BE2C (cell line): ENCODE data around the gene TSPOAP1.

Experiments used
- DNase-seq: peaks from one replicate; pipeline ENCODE4 v3.0.0-alpha.2; 2020
- H3K27me3 ChIP-seq: fragments of 250-450 bp; sonication (Bioruptor Pico); 2 replicates; pipeline ENCODE4 v1.5.1; 2020; ENCODE audit warnings: mild to moderate bottlenecking
- H3K36me3 ChIP-seq: fragments of 250-450 bp; sonication (Bioruptor Pico); 2 replicates; pipeline ENCODE4 v1.5.1; 2020; ENCODE audit warnings: mild to moderate bottlenecking
- H3K4me1 ChIP-seq: fragments of 250-450 bp; sonication (Bioruptor Pico); 2 replicates; pipeline ENCODE4 v1.5.1; 2020
- H3K4me3 ChIP-seq: 2 replicates; pipeline ENCODE4 v1.5.1; 2011; ENCODE audit warnings: low read depth, low read length
- H3K9me3 ChIP-seq: fragments of 250-450 bp; sonication (Bioruptor Pico); 2 replicates; pipeline ENCODE4 v1.5.1; 2020
- TF ChIP-seq, protein P1 (sequence below): IDR thresholded peaks from 2 replicates; pipeline ENCODE4 v1.5.1; 2012; ENCODE audit warnings: mild to moderate bottlenecking, low read depth, low read length

TSPOAP1 gene

DNA sequence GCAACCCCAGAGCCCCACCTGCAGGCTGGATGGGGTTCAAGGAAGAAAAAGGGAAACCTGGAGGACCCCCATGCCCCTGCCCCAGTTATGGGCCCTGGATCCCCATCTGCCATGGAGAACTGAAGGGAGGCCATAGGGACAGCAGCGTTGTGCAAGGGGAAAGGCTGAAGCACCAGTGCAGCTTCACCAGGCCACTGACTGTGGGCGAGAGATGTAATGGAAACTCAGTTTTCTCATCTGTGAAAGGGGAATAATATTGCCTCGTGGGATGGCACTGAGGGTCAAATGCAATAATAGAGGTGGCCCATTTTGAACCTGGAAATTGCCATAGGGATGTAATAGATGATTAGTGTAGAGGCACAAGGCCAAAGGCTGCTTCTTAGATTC, 9.9 kb upstream of the TSPOAP1 start:
- DNase-seq, result no peak
- H3K4me3 ChIP-seq, result no peak overlapping the region

DNA sequence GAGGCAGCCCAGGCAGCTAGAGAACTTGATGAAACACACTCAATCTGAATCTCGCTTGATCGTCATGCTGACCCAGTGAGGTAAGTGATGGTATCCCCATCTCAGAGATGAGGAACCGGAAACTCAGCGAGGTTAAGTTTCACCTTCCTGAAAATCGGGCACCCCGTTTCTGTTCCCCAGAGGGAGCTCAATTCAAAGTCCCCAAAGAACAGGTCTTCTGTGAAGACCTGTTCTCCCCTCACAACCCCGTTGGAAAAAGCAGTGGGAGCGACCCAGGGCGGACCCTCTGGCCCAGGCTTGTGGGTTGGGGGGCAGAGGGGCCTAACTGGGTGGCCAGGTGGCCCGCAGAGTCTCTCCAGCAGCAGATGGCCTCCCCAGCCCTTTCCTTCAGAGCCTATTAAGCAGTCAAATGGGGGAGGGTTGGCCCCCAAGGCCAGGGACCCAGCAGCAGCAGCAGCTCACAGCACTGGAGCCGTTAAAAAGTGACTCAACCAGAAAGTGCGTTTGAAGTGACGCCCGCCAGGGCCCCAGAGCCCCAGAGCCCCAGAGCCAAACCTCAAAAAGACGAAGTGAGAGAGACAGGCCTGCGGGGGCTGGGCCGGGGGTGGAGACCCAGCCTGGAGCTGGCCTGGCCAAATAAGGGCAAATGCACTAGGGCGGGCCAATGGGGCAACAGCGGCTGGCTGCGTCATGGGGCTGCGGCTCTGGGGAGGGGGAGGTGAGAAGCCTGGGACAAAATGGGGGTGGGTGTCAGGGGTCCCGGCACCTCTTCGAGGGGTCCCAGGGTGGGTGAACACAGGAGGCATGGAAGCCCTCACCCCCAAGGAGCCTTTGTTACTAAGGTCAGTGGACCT, 9.2 kb upstream of the TSPOAP1 start:
- peaks cover 30% of the 10 kb centered on the region for H3K4me1 ChIP-seq
- peak; percentile 76 for DNase-seq
- no peaks in the 10 kb centered on the region for H3K27me3 ChIP-seq
- TF ChIP-seq, protein P1, sequence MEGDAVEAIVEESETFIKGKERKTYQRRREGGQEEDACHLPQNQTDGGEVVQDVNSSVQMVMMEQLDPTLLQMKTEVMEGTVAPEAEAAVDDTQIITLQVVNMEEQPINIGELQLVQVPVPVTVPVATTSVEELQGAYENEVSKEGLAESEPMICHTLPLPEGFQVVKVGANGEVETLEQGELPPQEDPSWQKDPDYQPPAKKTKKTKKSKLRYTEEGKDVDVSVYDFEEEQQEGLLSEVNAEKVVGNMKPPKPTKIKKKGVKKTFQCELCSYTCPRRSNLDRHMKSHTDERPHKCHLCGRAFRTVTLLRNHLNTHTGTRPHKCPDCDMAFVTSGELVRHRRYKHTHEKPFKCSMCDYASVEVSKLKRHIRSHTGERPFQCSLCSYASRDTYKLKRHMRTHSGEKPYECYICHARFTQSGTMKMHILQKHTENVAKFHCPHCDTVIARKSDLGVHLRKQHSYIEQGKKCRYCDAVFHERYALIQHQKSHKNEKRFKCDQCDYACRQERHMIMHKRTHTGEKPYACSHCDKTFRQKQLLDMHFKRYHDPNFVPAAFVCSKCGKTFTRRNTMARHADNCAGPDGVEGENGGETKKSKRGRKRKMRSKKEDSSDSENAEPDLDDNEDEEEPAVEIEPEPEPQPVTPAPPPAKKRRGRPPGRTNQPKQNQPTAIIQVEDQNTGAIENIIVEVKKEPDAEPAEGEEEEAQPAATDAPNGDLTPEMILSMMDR, result no peak
- H3K4me3 ChIP-seq, result no peak overlapping the region
- no peaks in the 10 kb centered on the region for H3K36me3 ChIP-seq
- H3K9me3 ChIP-seq, result no peaks in the 10 kb centered on the region

More for the DNA sequence above, 9.9 kb upstream of the TSPOAP1 start:
- H3K4me1 ChIP-seq, result peaks cover 30% of the 10 kb centered on the region
- H3K27me3 ChIP-seq, result no peaks in the 10 kb centered on the region
- H3K36me3 ChIP-seq, result no peaks in the 10 kb centered on the region
- TF ChIP-seq, protein P1, result no peak
- no peaks in the 10 kb centered on the region for H3K9me3 ChIP-seq

DNA sequence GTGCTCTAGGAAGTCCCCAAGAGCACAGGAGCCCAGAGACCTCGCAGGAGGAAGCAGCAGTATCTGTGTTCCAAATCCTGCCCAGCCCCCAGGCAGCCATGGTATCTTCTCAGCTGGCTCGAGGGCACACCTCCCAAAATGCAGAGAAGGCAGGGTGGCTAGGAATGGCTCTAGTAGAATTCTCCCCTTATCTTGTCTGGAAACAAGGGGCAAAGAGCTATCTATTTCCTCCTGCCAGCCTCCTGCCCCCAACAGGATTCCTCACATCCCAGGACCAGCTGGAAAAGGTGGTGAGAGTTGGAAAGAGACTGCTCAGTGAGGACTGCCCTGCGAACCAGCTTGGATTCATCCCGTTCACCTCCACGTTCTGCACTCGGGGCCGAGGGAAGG, 8.6 kb upstream of the TSPOAP1 start:
- H3K4me3 ChIP-seq, result no peak overlapping the region
- TF ChIP-seq, protein P1, result no peak
- no peak for DNase-seq
- peaks cover 30% of the 10 kb centered on the region for H3K4me1 ChIP-seq
- no peaks in the 10 kb centered on the region for H3K27me3 ChIP-seq
- H3K9me3 ChIP-seq, result no peaks in the 10 kb centered on the region
- H3K36me3 ChIP-seq, result no peaks in the 10 kb centered on the region

DNA sequence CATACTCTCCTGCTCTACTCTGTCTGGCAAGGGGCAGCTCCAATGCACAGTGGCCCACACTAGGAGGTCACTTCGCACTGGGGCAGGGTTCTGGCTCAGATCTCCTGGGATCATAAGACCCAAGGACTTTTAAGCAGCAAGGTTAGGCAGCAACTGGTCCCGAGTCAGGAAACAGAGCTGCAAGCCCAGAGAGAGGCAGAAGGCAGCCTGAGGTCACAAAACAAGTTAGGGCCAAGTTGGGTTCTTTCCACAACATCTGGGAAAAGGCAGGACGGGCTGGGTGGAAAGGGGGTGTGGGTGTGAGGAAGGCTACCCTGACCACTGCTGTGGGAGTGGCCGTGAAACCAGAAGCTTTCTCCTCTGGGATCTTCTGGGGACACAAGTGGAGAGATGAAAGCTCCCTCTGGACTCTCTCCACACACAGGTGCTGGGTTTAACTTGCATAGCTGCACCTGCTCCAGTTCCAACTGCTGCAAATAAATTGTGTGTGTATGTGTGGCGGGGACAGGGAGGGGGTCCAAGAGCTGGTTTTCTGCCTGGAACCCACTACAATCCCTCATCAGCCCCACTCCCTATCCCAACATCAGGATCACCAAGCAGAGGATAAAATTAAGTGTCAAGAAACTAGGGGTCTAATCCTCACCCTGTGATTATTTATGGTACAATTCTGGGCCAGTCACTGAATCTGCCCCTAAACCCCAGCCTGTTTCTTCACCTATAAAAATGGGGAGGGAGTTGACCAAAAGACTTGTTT, 8.0 kb upstream of the TSPOAP1 start:
- Histone ChIP-seq H3K27me3 (no peaks in the 10 kb centered on the region), H3K9me3 (no peaks in the 10 kb centered on the region), H3K36me3 (no peaks in the 10 kb centered on the region), H3K4me1 (peaks cover 30% of the 10 kb centered on the region), H3K4me3 (no peak overlapping the region)
- TF ChIP-seq, protein P1, result no peak
- no peak for DNase-seq

DNA sequence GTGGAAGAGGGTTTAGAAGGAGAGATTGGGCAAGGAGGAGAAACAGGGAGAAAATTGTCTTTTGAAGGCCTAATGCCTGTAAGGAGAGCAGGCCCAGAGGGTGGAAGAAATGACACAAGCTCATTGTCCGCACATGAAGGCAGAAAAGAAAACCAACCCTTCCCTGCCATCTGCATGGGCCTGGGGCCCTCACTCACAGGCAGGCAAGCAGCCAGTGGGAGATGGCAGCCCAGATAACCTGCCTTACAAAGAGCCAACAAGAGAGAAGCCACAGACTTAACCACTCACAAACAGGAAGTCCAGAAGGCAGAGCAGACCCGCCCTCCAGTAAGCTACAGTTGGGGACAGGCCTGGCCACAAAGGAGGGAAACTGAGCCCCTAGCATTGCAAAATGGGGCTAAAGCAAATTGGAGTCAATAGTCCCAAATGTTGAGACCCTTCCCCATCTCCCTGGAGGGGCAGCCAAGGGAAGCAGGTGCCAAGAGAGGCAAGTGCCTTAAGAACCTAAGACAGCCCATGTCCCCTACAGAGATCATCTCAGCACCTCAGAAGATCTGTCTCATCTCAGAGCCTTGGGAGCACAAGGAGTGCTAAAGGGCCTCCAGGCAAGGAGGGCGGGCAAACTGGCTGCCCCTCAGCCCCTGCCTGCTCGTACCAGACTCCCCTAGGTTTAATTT, 7.3 kb upstream of the TSPOAP1 start:
- peak; percentile 43 for DNase-seq
- H3K4me1 ChIP-seq, result peaks cover 30% of the 10 kb centered on the region

More for the DNA sequence above, 7.3 kb upstream of the TSPOAP1 start:
- Histone ChIP-seq H3K27me3 (no peaks in the 10 kb centered on the region), H3K4me3 (no peak overlapping the region), H3K36me3 (no peaks in the 10 kb centered on the region), H3K9me3 (no peaks in the 10 kb centered on the region)
- TF ChIP-seq, protein P1, result no peak
